K562 (cell line): Measurements from ENCODE around the gene CPLX1.

Experiments used
- BDP1 ChIP-seq: IDR thresholded peaks from 3 replicates; pipeline ENCODE4 v1.6.1; 2011; ENCODE audit not compliant: insufficient read length, insufficient read depth
- CHD4 ChIP-seq: fragments of 200-600 bp; sonication (generic); IDR thresholded peaks from 3 replicates; pipeline ENCODE4 v1.6.1; 2012; ENCODE audit warnings: low read depth, mild to moderate bottlenecking, mixed read lengths, low read length, inconsistent platforms; ENCODE audit not compliant: insufficient read depth, insufficient replicate concordance, poor library complexity, severe bottlenecking
- EZH2 ChIP-seq: IDR thresholded peaks from 2 replicates; pipeline ENCODE4 v1.6.1; 2012; ENCODE audit warnings: low read depth, mild to moderate bottlenecking, inconsistent platforms, low read length, borderline replicate concordance
- FOXM1 ChIP-seq, 2 experiments: fragments of 450-650 bp in 1 of 2; sonication (generic) in 1 of 2; formaldehyde crosslinking in 1 of 2; IDR thresholded peaks; 2 replicates each; pipeline versions ENCODE4 v1.6.1 to v1.9.0; 2017 to 2022; ENCODE audit warnings: low read depth in 2 of 2, mild to moderate bottlenecking in 2 of 2, missing genetic modification reagents in 1 of 2, moderate library complexity in 1 of 2
- GABPB2 ChIP-seq: fragments of 250-450 bp; sonication (Bioruptor Pico); conservative IDR thresholded peaks from 2 replicates; pipeline ENCODE4 v1.5.1; 2021; ENCODE audit warnings: mild to moderate bottlenecking
- HNRNPK ChIP-seq: fragments of 200-400 bp; formaldehyde crosslinking; IDR thresholded peaks from one replicate; pipeline ENCODE4 v1.6.1; 2018; ENCODE audit warnings: mild to moderate bottlenecking, low read depth, low read length; ENCODE audit not compliant: poor library complexity, severe bottlenecking
- MYBL2 ChIP-seq, 2 experiments: fragments of 450-650 bp in 1 of 2; sonication (generic) in 1 of 2; formaldehyde crosslinking in 1 of 2; IDR thresholded peaks; 2 replicates each; pipeline versions ENCODE4 v1.6.1 to v1.8.1; 2017 to 2022; ENCODE audit warnings: borderline replicate concordance in 1 of 2, inconsistent platforms in 1 of 2, low read depth in 1 of 2, mild to moderate bottlenecking in 1 of 2, missing genetic modification reagents in 1 of 2, moderate library complexity in 1 of 2
- POLR2AphosphoS5 ChIP-seq: IDR thresholded peaks from 2 replicates; pipeline ENCODE4 v1.6.1; 2011; ENCODE audit warnings: mild to moderate bottlenecking, low read depth, low read length, moderate library complexity; ENCODE audit not compliant: control insufficient read depth, insufficient read depth
- SIN3A ChIP-seq, 2 experiments: fragments of 150-350 bp in 1 of 2; IDR thresholded peaks; 2 replicates each; pipeline ENCODE4 v1.6.1; 2011 to 2016; ENCODE audit warnings: borderline replicate concordance in 2 of 2, low read depth in 2 of 2, low read length in 2 of 2, mild to moderate bottlenecking in 2 of 2, moderate library complexity in 2 of 2; ENCODE audit not compliant: control insufficient read depth in 1 of 2
- SMAD4 ChIP-seq: fragments of 250-450 bp; sonication (Bioruptor Pico); conservative IDR thresholded peaks from 2 replicates; pipeline ENCODE4 v1.8.0; 2021; ENCODE audit warnings: inconsistent platforms, mild to moderate bottlenecking, moderate library complexity
- ZSCAN32 ChIP-seq: fragments of 450-650 bp; formaldehyde crosslinking; IDR thresholded peaks from 2 replicates; pipeline ENCODE4 v1.4.0; 2020; ENCODE audit warnings: mild to moderate bottlenecking, moderate library complexity
- TF ChIP-seq, protein P1 (sequence below): sonication (generic); formaldehyde crosslinking; IDR thresholded peaks from 2 replicates; pipeline ENCODE4 v1.8.0; 2022; ENCODE audit warnings: mild to moderate bottlenecking, missing genetic modification reagents
- TF ChIP-seq, protein P2 (sequence below): fragments of 250-450 bp; sonication (Bioruptor Pico); IDR thresholded peaks from 2 replicates; pipeline ENCODE4 v1.6.1; 2021; ENCODE audit warnings: mild to moderate bottlenecking
- TF ChIP-seq, protein P3 (sequence below): fragments of 250-450 bp; sonication (Bioruptor Pico); IDR thresholded peaks from 2 replicates; pipeline ENCODE4 v1.5.0; 2020; ENCODE audit warnings: mild to moderate bottlenecking

DNA sequence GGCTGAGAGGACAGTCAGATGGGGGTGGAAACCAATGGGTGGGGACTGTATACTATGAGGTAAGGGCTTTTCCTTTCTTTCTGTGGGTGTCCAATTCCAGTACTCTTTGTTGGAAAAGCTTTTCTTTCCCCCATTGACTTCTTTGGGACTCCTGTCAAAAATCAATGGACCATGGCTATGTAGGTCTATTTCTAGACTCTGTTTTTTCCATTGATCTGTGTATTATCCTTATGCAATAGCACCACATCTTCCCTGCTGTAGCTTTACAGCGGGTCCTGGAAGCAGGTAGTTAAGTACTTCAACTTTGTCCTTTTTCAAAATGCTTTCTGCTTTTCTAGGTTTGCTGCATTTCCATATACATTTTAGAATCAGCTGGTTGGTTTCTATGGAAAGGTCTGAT is 11.8 kb upstream of the CPLX1 start:
- TF ChIP-seq HNRNPK, result no peak
- TF ChIP-seq MYBL2 (IDR thresholded peaks at IDR 0.05; ENCODE audit: low read depth), result no peak
- no peak for TF ChIP-seq MYBL2 (CRISPR knock-in tag; IDR thresholded peaks at IDR 0.05; ENCODE audit: borderline replicate concordance)
- no peak for TF ChIP-seq EZH2
- no peak for TF ChIP-seq FOXM1 (IDR thresholded peaks at IDR 0.05; ENCODE audit: low read depth)
- TF ChIP-seq FOXM1 (CRISPR knock-in tag; IDR thresholded peaks at IDR 0.05; ENCODE audit: low read depth), result no peak
- TF ChIP-seq ZSCAN32 (CRISPR knock-in tag), result no peak
- no peak for TF ChIP-seq BDP1
- no peak for TF ChIP-seq SIN3A (IDR thresholded peaks at IDR 0.05; ENCODE audit: borderline replicate concordance in 2 of 2, control insufficient read depth in 1 of 2, low read depth in 2 of 2, low read length in 2 of 2)
- TF ChIP-seq SMAD4 (CRISPR knock-in tag), result no peak
- TF ChIP-seq, protein P1, sequence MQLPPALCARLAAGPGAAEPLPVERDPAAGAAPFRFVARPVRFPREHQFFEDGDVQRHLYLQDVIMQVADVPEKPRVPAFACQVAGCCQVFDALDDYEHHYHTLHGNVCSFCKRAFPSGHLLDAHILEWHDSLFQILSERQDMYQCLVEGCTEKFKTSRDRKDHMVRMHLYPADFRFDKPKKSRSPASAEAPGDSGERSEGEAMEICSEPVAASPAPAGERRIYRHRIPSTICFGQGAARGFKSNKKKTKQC, result no peak
- TF ChIP-seq, protein P2, sequence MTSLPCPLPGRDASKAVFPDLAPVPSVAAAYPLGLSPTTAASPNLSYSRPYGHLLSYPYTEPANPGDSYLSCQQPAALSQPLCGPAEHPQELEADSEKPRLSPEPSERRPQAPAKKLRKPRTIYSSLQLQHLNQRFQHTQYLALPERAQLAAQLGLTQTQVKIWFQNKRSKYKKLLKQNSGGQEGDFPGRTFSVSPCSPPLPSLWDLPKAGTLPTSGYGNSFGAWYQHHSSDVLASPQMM, result no peak
- TF ChIP-seq GABPB2 (CRISPR knock-in tag), result no peak
- TF ChIP-seq CHD4, result no peak
- TF ChIP-seq POLR2AphosphoS5, result no peak
- TF ChIP-seq, protein P3, sequence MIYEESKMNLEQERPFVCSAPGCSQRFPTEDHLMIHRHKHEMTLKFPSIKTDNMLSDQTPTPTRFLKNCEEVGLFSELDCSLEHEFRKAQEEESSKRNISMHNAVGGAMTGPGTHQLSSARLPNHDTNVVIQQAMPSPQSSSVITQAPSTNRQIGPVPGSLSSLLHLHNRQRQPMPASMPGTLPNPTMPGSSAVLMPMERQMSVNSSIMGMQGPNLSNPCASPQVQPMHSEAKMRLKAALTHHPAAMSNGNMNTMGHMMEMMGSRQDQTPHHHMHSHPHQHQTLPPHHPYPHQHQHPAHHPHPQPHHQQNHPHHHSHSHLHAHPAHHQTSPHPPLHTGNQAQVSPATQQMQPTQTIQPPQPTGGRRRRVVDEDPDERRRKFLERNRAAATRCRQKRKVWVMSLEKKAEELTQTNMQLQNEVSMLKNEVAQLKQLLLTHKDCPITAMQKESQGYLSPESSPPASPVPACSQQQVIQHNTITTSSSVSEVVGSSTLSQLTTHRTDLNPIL (CRISPR knock-in tag), result no peak
